ENCODE measurements around the gene ARHGAP29.
"Not testable (repeated sequence)": the region's sequence is repeated elsewhere in the genome, so short reads cannot be mapped to it uniquely, and the experiment has no call there.

ARHGAP29 gene

GRCh38 chr1:94149166-94149565, 88.2 kb downstream of the ARHGAP29 start:
- peak; percentile 65 for DNase-seq

GRCh38 chr1:94146273-94146672, 91.1 kb downstream of the ARHGAP29 start:
- Histone ChIP-seq H2AK5ac (ENCODE audit: low read length) (no peak overlapping the region), H4K8ac (ENCODE audit: low read depth, low read length) (no peak overlapping the region), H3K4me2 (ENCODE audit: low read length) (no peak overlapping the region), H3K79me1 (ENCODE audit: low read length) (no peaks in the 10 kb centered on the region), H3K23ac (ENCODE audit: low read length) (no peak overlapping the region), H3K4ac (ENCODE audit: low read depth, low read length) (no peak overlapping the region), H3K9ac (ENCODE audit: low read length) (no peak overlapping the region), H3K56ac (ENCODE audit: low read length) (peak overlapping the region; percentile 25), H3K27ac (ENCODE audit: low read depth, low read length) (no peak overlapping the region), H3K4me3 (ENCODE audit: low read length) (no peak overlapping the region), H4K5ac (ENCODE audit: low read length) (no peak overlapping the region), H3K79me2 (ENCODE audit: control insufficient read depth, insufficient read depth, low read length) (no peaks in the 10 kb centered on the region), H3K36me3 (ENCODE audit: control insufficient read depth, insufficient read depth, low read length) (no peaks in the 10 kb centered on the region), H3K27me3 (ENCODE audit: insufficient read depth, low read length, poor library complexity) (no peaks in the 10 kb centered on the region), H2BK120ac (ENCODE audit: low read depth, low read length) (no peak overlapping the region), H3K18ac (ENCODE audit: low read length) (no peak overlapping the region), H2BK5ac (ENCODE audit: low read length) (no peak overlapping the region), H3K4me1 (ENCODE audit: control insufficient read depth, low read depth, low read length) (peaks cover 2% of the 10 kb centered on the region), H2BK15ac (replicated peaks; ENCODE audit: low read depth) (no peak overlapping the region)
- WGBS (ENCODE audit: extremely low coverage, insufficient coverage, low lambda C conversion rate) = no CpG with 5 or more reads among the region's 5 CpGs
- peak; percentile 29 for DNase-seq

More at GRCh38 chr1:94149166-94149565, 88.2 kb downstream of the ARHGAP29 start:
- not testable (repeated sequence) for H2AK5ac ChIP-seq (ENCODE audit: low read length); H3K4me3 ChIP-seq (ENCODE audit: low read length); H2BK5ac ChIP-seq (ENCODE audit: low read length); H3K23ac ChIP-seq (ENCODE audit: low read length); H3K27me3 ChIP-seq (ENCODE audit: insufficient read depth, low read length, poor library complexity); H3K79me1 ChIP-seq (ENCODE audit: low read length); H4K5ac ChIP-seq (ENCODE audit: low read length); H3K4me1 ChIP-seq (ENCODE audit: control insufficient read depth, low read depth, low read length); H4K8ac ChIP-seq (ENCODE audit: low read depth, low read length); H3K79me2 ChIP-seq (ENCODE audit: control insufficient read depth, insufficient read depth, low read length); H2BK15ac ChIP-seq (replicated peaks; ENCODE audit: low read depth); H3K56ac ChIP-seq (ENCODE audit: low read length); H3K27ac ChIP-seq (ENCODE audit: low read depth, low read length); H3K4me2 ChIP-seq (ENCODE audit: low read length); H3K18ac ChIP-seq (ENCODE audit: low read length); H3K9ac ChIP-seq (ENCODE audit: low read length); H3K36me3 ChIP-seq (ENCODE audit: control insufficient read depth, insufficient read depth, low read length); H3K4ac ChIP-seq (ENCODE audit: low read depth, low read length)
- peak overlapping the region; percentile 88 for H2BK120ac ChIP-seq (ENCODE audit: low read depth, low read length)

DNA sequence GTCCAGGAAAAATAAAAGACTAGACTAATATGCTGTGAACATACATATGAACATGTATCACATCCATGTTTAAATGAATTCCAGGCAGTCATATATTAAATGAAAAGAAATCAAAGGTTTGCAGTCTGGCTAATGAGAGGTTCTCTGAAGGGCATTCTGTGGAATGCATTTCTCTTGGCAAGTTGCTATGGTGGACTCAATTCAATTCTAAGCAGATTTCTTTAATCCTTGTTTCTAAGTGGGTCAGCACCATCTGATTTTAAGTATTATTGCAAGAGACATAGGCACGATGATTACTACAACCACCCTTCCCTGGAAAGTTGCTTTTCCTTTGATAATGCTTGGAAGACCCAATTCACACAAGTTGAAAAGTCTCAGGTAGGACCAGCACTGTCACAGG, 92.5 kb downstream of the ARHGAP29 start:
- Histone ChIP-seq H2AK5ac (ENCODE audit: low read length) (no peak overlapping the region), H3K27me3 (ENCODE audit: insufficient read depth, low read length, poor library complexity) (no peaks in the 10 kb centered on the region), H2BK120ac (ENCODE audit: low read depth, low read length) (no peak overlapping the region), H3K36me3 (ENCODE audit: control insufficient read depth, insufficient read depth, low read length) (no peaks in the 10 kb centered on the region), H3K9ac (ENCODE audit: low read length) (no peak overlapping the region), H3K23ac (ENCODE audit: low read length) (no peak overlapping the region), H3K56ac (ENCODE audit: low read length) (no peak overlapping the region), H3K4ac (ENCODE audit: low read depth, low read length) (no peak overlapping the region), H4K8ac (ENCODE audit: low read depth, low read length) (no peak overlapping the region), H3K18ac (ENCODE audit: low read length) (no peak overlapping the region), H2BK5ac (ENCODE audit: low read length) (no peak overlapping the region), H3K4me2 (ENCODE audit: low read length) (no peak overlapping the region), H4K5ac (ENCODE audit: low read length) (no peak overlapping the region), H2BK15ac (replicated peaks; ENCODE audit: low read depth) (no peak overlapping the region), H3K27ac (ENCODE audit: low read depth, low read length) (no peak overlapping the region), H3K79me2 (ENCODE audit: control insufficient read depth, insufficient read depth, low read length) (no peaks in the 10 kb centered on the region), H3K4me1 (ENCODE audit: control insufficient read depth, low read depth, low read length) (peaks cover under 1% of the 10 kb centered on the region), H3K4me3 (ENCODE audit: low read length) (no peak overlapping the region), H3K79me1 (ENCODE audit: low read length) (no peaks in the 10 kb centered on the region)
- no CpG with 5 or more reads among the region's 1 CpG for WGBS (ENCODE audit: extremely low coverage, insufficient coverage, low lambda C conversion rate)
- DNase-seq = no peak

DNA sequence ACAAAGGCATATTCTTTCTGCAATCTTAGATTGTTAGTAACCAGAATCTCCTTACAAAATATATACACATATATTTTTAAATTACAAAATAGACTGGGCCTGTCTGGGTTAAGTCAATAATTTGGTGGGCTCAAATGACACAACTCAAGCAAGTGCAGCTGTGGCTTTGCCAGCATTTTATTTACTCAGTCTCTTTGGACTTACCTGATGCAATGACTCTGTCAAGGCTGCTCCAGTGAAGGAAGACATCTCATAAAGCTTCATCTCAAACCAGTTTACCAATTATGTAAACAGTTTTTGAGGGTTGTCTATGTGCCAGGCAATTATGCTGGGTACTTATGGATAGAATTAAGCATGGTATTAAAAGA, 93.6 kb downstream of the ARHGAP29 start:
- no peak overlapping the region for H3K56ac ChIP-seq (ENCODE audit: low read length)
- DNase-seq = no peak
- H3K27me3 ChIP-seq (ENCODE audit: insufficient read depth, low read length, poor library complexity) = no peaks in the 10 kb centered on the region

GRCh38 chr1:94143173-94143808, 94.1 kb downstream of the ARHGAP29 start:
- Histone ChIP-seq H3K27me3 (ENCODE audit: insufficient read depth, low read length, poor library complexity) (no peaks in the 10 kb centered on the region), H3K9ac (ENCODE audit: low read length) (no peak overlapping the region), H3K18ac (ENCODE audit: low read length) (no peak overlapping the region), H3K4ac (ENCODE audit: low read depth, low read length) (no peak overlapping the region), H2BK120ac (ENCODE audit: low read depth, low read length) (no peak overlapping the region), H4K8ac (ENCODE audit: low read depth, low read length) (no peak overlapping the region), H3K4me2 (ENCODE audit: low read length) (no peak overlapping the region), H2BK5ac (ENCODE audit: low read length) (no peak overlapping the region), H3K56ac (ENCODE audit: low read length) (no peak overlapping the region), H3K79me1 (ENCODE audit: low read length) (no peaks in the 10 kb centered on the region), H4K5ac (ENCODE audit: low read length) (no peak overlapping the region), H3K23ac (ENCODE audit: low read length) (no peak overlapping the region), H3K4me1 (ENCODE audit: control insufficient read depth, low read depth, low read length) (no peaks in the 10 kb centered on the region), H2AK5ac (ENCODE audit: low read length) (no peak overlapping the region), H3K79me2 (ENCODE audit: control insufficient read depth, insufficient read depth, low read length) (no peaks in the 10 kb centered on the region), H3K27ac (ENCODE audit: low read depth, low read length) (no peak overlapping the region), H2BK15ac (replicated peaks; ENCODE audit: low read depth) (peak overlapping the region; percentile 4), H3K36me3 (ENCODE audit: control insufficient read depth, insufficient read depth, low read length) (no peaks in the 10 kb centered on the region), H3K4me3 (ENCODE audit: low read length) (no peak overlapping the region)
- no peak for DNase-seq
- whole genome bisulfite sequencing (ENCODE audit: extremely low coverage, insufficient coverage, low lambda C conversion rate) = no CpG with 5 or more reads among the region's 2 CpGs

More for the DNA sequence above, 93.6 kb downstream of the ARHGAP29 start:
- H3K79me2 ChIP-seq (ENCODE audit: control insufficient read depth, insufficient read depth, low read length) = no peaks in the 10 kb centered on the region
- H2BK120ac ChIP-seq (ENCODE audit: low read depth, low read length) = no peak overlapping the region
- no peak overlapping the region for H4K8ac ChIP-seq (ENCODE audit: low read depth, low read length)
- H2BK5ac ChIP-seq (ENCODE audit: low read length) = no peak overlapping the region
- no peak overlapping the region for H3K23ac ChIP-seq (ENCODE audit: low read length)
- H2BK15ac ChIP-seq (replicated peaks; ENCODE audit: low read depth) = no peak overlapping the region
- no peak overlapping the region for H3K9ac ChIP-seq (ENCODE audit: low read length)
- H3K18ac ChIP-seq (ENCODE audit: low read length) = no peak overlapping the region
- H2AK5ac ChIP-seq (ENCODE audit: low read length) = no peak overlapping the region
- H3K4ac ChIP-seq (ENCODE audit: low read depth, low read length) = no peak overlapping the region
- no peaks in the 10 kb centered on the region for H3K79me1 ChIP-seq (ENCODE audit: low read length)
- no peak overlapping the region for H3K4me2 ChIP-seq (ENCODE audit: low read length)
- no peaks in the 10 kb centered on the region for H3K36me3 ChIP-seq (ENCODE audit: control insufficient read depth, insufficient read depth, low read length)
- H3K27ac ChIP-seq (ENCODE audit: low read depth, low read length) = no peak overlapping the region
- H3K4me3 ChIP-seq (ENCODE audit: low read length) = no peak overlapping the region
- no peaks in the 10 kb centered on the region for H3K4me1 ChIP-seq (ENCODE audit: control insufficient read depth, low read depth, low read length)
- no peak overlapping the region for H4K5ac ChIP-seq (ENCODE audit: low read length)

- Histone ChIP-seq H2BK15ac (replicated peaks; ENCODE audit: low read depth) (no peak overlapping the region), H2BK120ac (ENCODE audit: low read depth, low read length) (no peak overlapping the region), H3K79me1 (ENCODE audit: low read length) (no peaks in the 10 kb centered on the region), H3K23ac (ENCODE audit: low read length) (no peak overlapping the region), H2AK5ac (ENCODE audit: low read length) (no peak overlapping the region), H3K27ac (ENCODE audit: low read depth, low read length) (no peak overlapping the region), H3K4me1 (ENCODE audit: control insufficient read depth, low read depth, low read length) (no peaks in the 10 kb centered on the region), H3K56ac (ENCODE audit: low read length) (no peak overlapping the region), H3K4me3 (ENCODE audit: low read length) (no peak overlapping the region), H4K5ac (ENCODE audit: low read length) (no peak overlapping the region), H3K18ac (ENCODE audit: low read length) (no peak overlapping the region), H3K79me2 (ENCODE audit: control insufficient read depth, insufficient read depth, low read length) (no peaks in the 10 kb centered on the region), H3K4me2 (ENCODE audit: low read length) (no peak overlapping the region), H3K4ac (ENCODE audit: low read depth, low read length) (no peak overlapping the region), H2BK5ac (ENCODE audit: low read length) (no peak overlapping the region), H3K9ac (ENCODE audit: low read length) (no peak overlapping the region), H4K8ac (ENCODE audit: low read depth, low read length) (no peak overlapping the region), H3K36me3 (ENCODE audit: control insufficient read depth, insufficient read depth, low read length) (no peaks in the 10 kb centered on the region), H3K27me3 (ENCODE audit: insufficient read depth, low read length, poor library complexity) (no peaks in the 10 kb centered on the region)
- no peak for DNase-seq
- no CpG with 5 or more reads among the region's 2 CpGs for WGBS (ENCODE audit: extremely low coverage, insufficient coverage, low lambda C conversion rate)
These were observed 94.8 kb downstream of the ARHGAP29 start for GRCh38 chr1:94142583-94142982.
